ENCODE results near the gene MRTFA.

- TF ChIP-seq CTCF (IDR thresholded peaks at IDR 0.05) (no peak), POLR2A (IDR thresholded peaks at IDR 0.05) (no peak)
These were observed 69.4 kb downstream of the MRTFA start for GRCh38 chr22:40567106-40567505.

All from uterus (tissue), 2 donors.